Stimulated activated CD8-positive, alpha-beta memory T cell treated with anti-CD3 and anti-CD28 coated beads, Interleukin-2, amount 100 ng/mL, for 48 hours (primary cell): Measurements from ENCODE around the gene GPX3.

Experiments
- DNase-seq, 2 donors: peaks; one replicate each; pipeline ENCODE4 v3.0.0-alpha.2; 2020; ENCODE audit warnings: low read depth in 2 of 2

Gene GPX3

GRCh38 chr5:151014680-151015343 is 5.6 kb upstream of the GPX3 start:
- DNase-seq: no peak

- DNase-seq: no peak
Observed at GRCh38 chr5:151015974-151016587, 4.3 kb upstream of the GPX3 start.

- DNase-seq: no peak
Observed at GRCh38 chr5:151016700-151017099, 3.7 kb upstream of the GPX3 start.

GRCh38 chr5:151017897-151018296 is 2.5 kb upstream of the GPX3 start:
- DNase-seq: no peak

GRCh38 chr5:151018846-151019245 is 1.5 kb upstream of the GPX3 start:
- no peak for DNase-seq

GRCh38 chr5:151019331-151019730 is 1.1 kb upstream of the GPX3 start:
- no peak for DNase-seq

- DNase-seq: no peak
Observed at GRCh38 chr5:151021746-151022145, 1.4 kb downstream of the GPX3 start.

GRCh38 chr5:151022511-151023018 is 2.2 kb downstream of the GPX3 start:
- DNase-seq: no peak

GRCh38 chr5:151023047-151023615 is 2.7 kb downstream of the GPX3 start:
- DNase-seq: no peak

- DNase-seq: no peak
Observed at GRCh38 chr5:151023651-151024050, 3.3 kb downstream of the GPX3 start.

- no peak for DNase-seq
Observed at GRCh38 chr5:151024440-151025249, 4.3 kb downstream of the GPX3 start.

GRCh38 chr5:151025250-151025606 is 4.8 kb downstream of the GPX3 start:
- no peak for DNase-seq

- DNase-seq: no peak
Observed at GRCh38 chr5:151026088-151026487, 5.7 kb downstream of the GPX3 start.

- no peak for DNase-seq
Observed at GRCh38 chr5:151026679-151027078, 6.3 kb downstream of the GPX3 start.

- DNase-seq: no peak
Observed at GRCh38 chr5:151027961-151028479, 7.6 kb downstream of the GPX3 start.

- DNase-seq: no peak
Observed at GRCh38 chr5:151028717-151029116, 8.3 kb downstream of the GPX3 start.

- DNase-seq: no peak
Observed at GRCh38 chr5:151029179-151030055, 9.0 kb downstream of the GPX3 start.

GRCh38 chr5:151030056-151030336 is 9.6 kb downstream of the GPX3 start:
- no peak for DNase-seq

GRCh38 chr5:151030379-151030778 is 10.0 kb downstream of the GPX3 start:
- no peak for DNase-seq

GRCh38 chr5:151031554-151031953 is 11.2 kb downstream of the GPX3 start:
- DNase-seq: no peak

- no peak for DNase-seq
Observed at GRCh38 chr5:151033217-151033934, 13.0 kb downstream of the GPX3 start.
